LNCAP (cell line): ENCODE results near the gene SLC13A4.

Source experiments
- CTCF ChIP-seq: fragments of 450-650 bp; IDR thresholded peaks from 2 replicates; pipeline ENCODE4 v1.5.1; 2017; ENCODE audit warnings: mild to moderate bottlenecking

SLC13A4 gene

GRCh38 chr7:135661311-135662122 is 66.5 kb downstream of the SLC13A4 start:
- TF ChIP-seq CTCF = no peak

- no peak for TF ChIP-seq CTCF
These were observed 68.7 kb downstream of the SLC13A4 start for GRCh38 chr7:135659159-135659846.

- TF ChIP-seq CTCF = no peak
These were observed 69.4 kb downstream of the SLC13A4 start for GRCh38 chr7:135658564-135658963.

DNA sequence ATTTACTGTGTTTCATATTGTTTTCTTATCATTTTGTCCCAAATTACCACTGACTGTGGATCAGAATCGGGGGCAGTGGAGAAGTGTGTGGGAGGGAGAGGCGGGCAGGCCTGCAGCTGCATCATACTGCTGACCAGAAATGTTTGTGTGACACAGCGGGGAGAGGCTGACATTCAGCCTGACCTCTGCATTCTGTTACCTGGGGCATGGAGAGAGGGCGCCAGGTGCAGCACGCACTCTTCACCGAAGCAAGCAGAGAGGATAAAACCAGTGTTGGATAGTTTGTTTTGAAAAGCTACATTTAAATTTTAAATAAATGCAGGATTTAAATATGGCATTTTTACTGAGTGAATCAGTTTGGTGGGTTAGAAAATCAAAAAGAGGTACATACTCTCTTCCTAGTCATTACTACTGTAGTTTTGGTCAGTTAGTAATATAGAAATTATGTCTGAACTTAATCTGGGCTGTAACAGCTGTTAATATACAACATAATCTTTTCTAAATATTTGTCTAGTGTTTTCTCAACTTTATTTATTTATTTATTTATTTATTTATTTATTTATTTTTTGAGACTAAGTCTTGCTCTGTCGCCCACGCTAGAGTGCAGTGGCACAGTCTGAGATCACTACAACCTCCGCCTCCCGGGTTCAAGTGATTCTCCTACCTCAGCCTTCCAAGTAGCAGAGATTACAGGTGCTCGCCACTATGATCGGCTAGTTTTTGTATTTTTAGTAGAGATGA is 74.5 kb downstream of the SLC13A4 start:
- TF ChIP-seq CTCF = no peak

- TF ChIP-seq CTCF = no peak
These were observed 77.0 kb downstream of the SLC13A4 start for GRCh38 chr7:135650831-135651573.

DNA sequence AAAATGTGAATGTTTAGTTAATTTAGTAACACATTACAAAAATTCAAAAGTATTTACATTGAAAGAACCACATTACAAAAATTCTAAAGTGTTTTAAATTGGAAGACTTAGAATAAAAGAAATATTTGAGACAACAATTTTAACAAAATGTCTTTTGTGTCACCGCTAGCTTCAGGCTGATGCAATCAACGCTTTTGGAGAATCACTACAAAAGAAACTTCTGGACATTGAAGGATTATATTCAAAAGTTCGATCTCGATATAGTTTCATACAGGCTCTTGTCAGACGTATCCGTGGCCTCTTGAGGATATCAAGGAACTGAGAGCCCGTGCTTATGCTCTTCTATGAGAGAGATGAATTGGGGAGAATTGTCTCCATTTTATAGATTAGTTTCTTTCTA is 79.8 kb downstream of the SLC13A4 start:
- TF ChIP-seq CTCF = no peak

- no peak for TF ChIP-seq CTCF
These were observed 80.2 kb downstream of the SLC13A4 start for GRCh38 chr7:135647755-135648154.
